Measurements from ENCODE around the gene PXT1.

The PXT1 gene

GRCh38 chr6:36464233-36464632 lies 21.6 kb upstream of the PXT1 start:
- Histone ChIP-seq H3K4me2 (no peak overlapping the region), H3K79me2 (ENCODE audit: insufficient read depth, low read depth) (peaks cover 64% of the 10 kb centered on the region), H3K27ac (no peak overlapping the region), H3K9ac (no peak overlapping the region), H3K36me3 (ENCODE audit: insufficient read depth) (no peaks in the 10 kb centered on the region; the same call in 1 of the 2 replicates), H3K4me3 (IDR thresholded peaks at IDR 0.05; ENCODE audit: insufficient read depth, low read depth, low read length) (no peak overlapping the region), H3K27me3 (ENCODE audit: insufficient read depth, low read depth) (no peaks in the 10 kb centered on the region), H4K20me1 (ENCODE audit: insufficient read depth) (no peaks in the 10 kb centered on the region), H2AFZ (ENCODE audit: low read depth) (no peak overlapping the region), H3K4me1 (ENCODE audit: low read depth, poor library complexity, severe bottlenecking) (no peaks in the 10 kb centered on the region)
- TF ChIP-seq CTCF (conservative IDR thresholded peaks at IDR 0.05; ENCODE audit: low read depth, low read length) = no peak

GRCh38 chr6:36463676-36464075 lies 21.0 kb upstream of the PXT1 start:
- H3K4me2 ChIP-seq = no peak overlapping the region
- H3K9ac ChIP-seq = no peak overlapping the region
- peaks cover 64% of the 10 kb centered on the region; the same call in 1 of the 2 replicates for H3K79me2 ChIP-seq (ENCODE audit: insufficient read depth, low read depth)
- no peak overlapping the region for H2AFZ ChIP-seq (ENCODE audit: low read depth)
- H4K20me1 ChIP-seq (ENCODE audit: insufficient read depth) = no peaks in the 10 kb centered on the region
- no peaks in the 10 kb centered on the region; the same call in 1 of the 2 replicates for H3K36me3 ChIP-seq (ENCODE audit: insufficient read depth)
- H3K27me3 ChIP-seq (ENCODE audit: insufficient read depth, low read depth) = no peaks in the 10 kb centered on the region
- TF ChIP-seq CTCF (conservative IDR thresholded peaks at IDR 0.05; ENCODE audit: low read depth, low read length) = no peak
- H3K4me3 ChIP-seq (IDR thresholded peaks at IDR 0.05; ENCODE audit: insufficient read depth, low read depth, low read length) = no peak overlapping the region
- H3K4me1 ChIP-seq (ENCODE audit: low read depth, poor library complexity, severe bottlenecking) = no peaks in the 10 kb centered on the region
- H3K27ac ChIP-seq = no peak overlapping the region

GRCh38 chr6:36461646-36462045 lies 19.0 kb upstream of the PXT1 start:
- Histone ChIP-seq H3K27me3 (ENCODE audit: insufficient read depth, low read depth) (no peaks in the 10 kb centered on the region), H3K36me3 (ENCODE audit: insufficient read depth) (no peaks in the 10 kb centered on the region; the same call in 1 of the 2 replicates), H3K4me3 (IDR thresholded peaks at IDR 0.05; ENCODE audit: insufficient read depth, low read depth, low read length) (no peak overlapping the region), H3K79me2 (ENCODE audit: insufficient read depth, low read depth) (peaks cover 63% of the 10 kb centered on the region), H4K20me1 (ENCODE audit: insufficient read depth) (no peaks in the 10 kb centered on the region), H3K9ac (no peak overlapping the region), H2AFZ (ENCODE audit: low read depth) (no peak overlapping the region), H3K4me1 (ENCODE audit: low read depth, poor library complexity, severe bottlenecking) (no peaks in the 10 kb centered on the region), H3K4me2 (no peak overlapping the region), H3K27ac (no peak overlapping the region)
- no peak for TF ChIP-seq CTCF (conservative IDR thresholded peaks at IDR 0.05; ENCODE audit: low read depth, low read length)

- H3K79me2 ChIP-seq (ENCODE audit: insufficient read depth, low read depth) = peaks cover 61% of the 10 kb centered on the region
Measured at GRCh38 chr6:36460916-36461315, 18.3 kb upstream of the PXT1 start.

More at GRCh38 chr6:36460916-36461315, 18.3 kb upstream of the PXT1 start:
- H3K4me1 ChIP-seq (ENCODE audit: low read depth, poor library complexity, severe bottlenecking) = no peaks in the 10 kb centered on the region
- TF ChIP-seq CTCF (conservative IDR thresholded peaks at IDR 0.05; ENCODE audit: low read depth, low read length) = no peak
- H4K20me1 ChIP-seq (ENCODE audit: insufficient read depth) = no peaks in the 10 kb centered on the region
- H3K27me3 ChIP-seq (ENCODE audit: insufficient read depth, low read depth) = no peaks in the 10 kb centered on the region
- no peak overlapping the region for H3K27ac ChIP-seq
- H3K36me3 ChIP-seq (ENCODE audit: insufficient read depth) = no peaks in the 10 kb centered on the region; the same call in 1 of the 2 replicates
- H3K4me2 ChIP-seq = no peak overlapping the region
- no peak overlapping the region for H2AFZ ChIP-seq (ENCODE audit: low read depth)
- H3K9ac ChIP-seq = no peak overlapping the region
- no peak overlapping the region for H3K4me3 ChIP-seq (IDR thresholded peaks at IDR 0.05; ENCODE audit: insufficient read depth, low read depth, low read length)

All from KMS-11 (cell line).